Hematopoietic multipotent progenitor cell treated with erythropoietin and hydrocortisone succinate and interleukin-3 and kit ligand, for 6 days (in vitro differentiated cells): ENCODE measurements around the gene PCBP2.
"Not testable (repeated sequence)": the region's sequence is repeated elsewhere in the genome, so short reads cannot be mapped to it uniquely, and the experiment has no call there.

Experiments used
- DNase-seq: peaks from one replicate; pipeline ENCODE4 v3.0.0-alpha.2; 2015

PCBP2 gene

GRCh38 chr12:53441040-53441833 lies 10.7 kb upstream of the PCBP2 start, which contains the start of gene PRR13:
Gene PRR13 (plus strand): TSS chr12:53441734. CDS start chr12:53442715, 981 bp downstream.
- peak; percentile 100 for DNase-seq

- no peak for DNase-seq
Measured at GRCh38 chr12:53443955-53444354, 7.9 kb upstream of the PCBP2 start.

- DNase-seq, result not testable (repeated sequence)
Measured at GRCh38 chr12:53444593-53445325, 7.1 kb upstream of the PCBP2 start.

GRCh38 chr12:53450936-53451335 lies 966 bp upstream of the PCBP2 start:
- no peak for DNase-seq

GRCh38 chr12:53452159-53453077 lies 516 bp downstream of the PCBP2 start:
- peak; percentile 87 for DNase-seq

DNA sequence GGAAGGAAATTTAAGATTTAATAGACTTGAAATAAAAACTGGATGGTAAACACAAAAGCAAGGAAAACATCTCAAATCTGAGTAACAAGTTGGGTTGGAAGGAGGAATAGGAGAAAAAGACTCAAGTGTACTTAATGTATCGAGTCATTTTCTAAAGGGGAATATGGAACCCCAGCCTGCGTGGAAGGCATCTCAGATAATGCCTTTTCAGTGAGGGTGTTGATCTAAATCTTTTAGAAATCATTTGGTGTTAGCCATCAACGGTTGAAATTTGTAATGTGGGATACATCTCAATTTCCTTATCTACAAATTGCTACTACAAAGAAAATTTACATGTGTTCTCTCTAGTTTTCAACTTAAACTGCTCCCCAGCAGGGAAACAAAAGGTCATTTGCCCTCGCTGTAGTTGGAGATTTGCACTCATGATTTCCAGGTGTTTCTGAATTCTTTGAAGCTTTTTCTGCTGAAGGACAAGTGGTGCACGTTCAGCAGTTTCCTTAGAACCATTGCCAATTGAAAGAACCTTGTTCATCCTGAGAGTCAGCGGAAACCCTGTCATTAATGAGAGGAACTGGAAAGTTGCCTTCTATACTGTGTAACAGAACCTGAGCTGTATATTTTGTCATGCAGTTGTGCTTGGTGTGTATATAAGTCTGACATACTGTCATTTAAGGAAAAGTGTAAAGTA lies 2.2 kb downstream of the PCBP2 start:
- no peak for DNase-seq

GRCh38 chr12:53454707-53455106 lies 2.8 kb downstream of the PCBP2 start:
- DNase-seq, result no peak

DNA sequence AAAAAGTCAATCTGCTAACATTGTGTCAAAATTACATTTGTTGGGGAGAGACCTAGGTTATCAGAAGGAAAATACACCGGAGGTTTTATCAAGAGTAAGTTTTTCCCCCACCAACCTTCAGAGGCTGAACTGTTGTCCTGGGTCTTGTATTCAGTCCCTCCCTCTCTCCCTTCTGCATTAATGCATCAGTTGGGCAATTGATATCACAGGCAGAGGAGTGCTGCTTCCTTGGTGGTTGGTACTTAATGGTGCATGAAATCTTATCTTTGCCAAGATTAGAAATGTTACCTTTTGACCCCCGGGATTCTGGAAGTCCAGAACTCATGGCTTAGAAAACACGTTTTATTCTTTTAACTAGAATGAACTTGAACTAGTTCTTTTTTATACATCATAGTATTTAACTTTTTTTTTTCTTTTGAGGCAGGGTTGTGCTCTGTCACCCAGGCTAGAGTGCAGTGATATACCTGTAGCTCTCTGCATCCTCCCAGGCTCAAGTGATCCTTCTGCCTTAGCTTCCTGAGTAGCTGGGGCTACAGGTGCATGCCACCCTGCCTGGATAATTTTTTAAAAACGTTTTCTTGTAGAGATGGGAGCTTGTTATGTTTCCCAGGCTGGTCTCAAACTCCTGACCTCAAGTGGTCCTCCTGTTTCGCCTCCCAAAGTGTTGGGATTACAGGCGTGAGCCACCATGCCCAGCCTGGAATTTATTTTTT lies 4.9 kb downstream of the PCBP2 start:
- DNase-seq, result no peak

- no peak for DNase-seq
Measured at GRCh38 chr12:53459097-53459496, 7.2 kb downstream of the PCBP2 start.

DNA sequence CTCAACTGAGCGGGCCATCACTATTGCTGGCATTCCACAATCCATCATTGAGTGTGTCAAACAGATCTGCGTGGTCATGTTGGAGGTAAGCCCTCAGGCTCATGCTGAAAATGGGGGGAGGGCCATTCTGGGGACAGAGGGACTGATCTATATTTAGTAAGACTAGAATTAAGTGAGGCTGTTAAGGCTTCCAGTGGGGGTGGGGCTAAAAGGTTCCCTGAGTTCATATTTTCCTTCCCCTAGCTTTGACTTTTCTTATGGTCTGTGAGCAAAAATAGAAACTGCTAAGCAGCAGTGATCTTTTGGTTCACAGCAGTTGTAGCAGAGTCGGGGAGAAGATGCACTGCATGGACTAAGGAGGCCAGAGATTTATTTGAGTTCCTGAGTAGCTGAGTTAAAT lies 9.2 kb downstream of the PCBP2 start:
- DNase-seq, result no peak

- DNase-seq, result no peak
Measured at GRCh38 chr12:53461591-53461990, 9.7 kb downstream of the PCBP2 start.

- no peak for DNase-seq
Measured at GRCh38 chr12:53462935-53463334, 11.0 kb downstream of the PCBP2 start.

DNA sequence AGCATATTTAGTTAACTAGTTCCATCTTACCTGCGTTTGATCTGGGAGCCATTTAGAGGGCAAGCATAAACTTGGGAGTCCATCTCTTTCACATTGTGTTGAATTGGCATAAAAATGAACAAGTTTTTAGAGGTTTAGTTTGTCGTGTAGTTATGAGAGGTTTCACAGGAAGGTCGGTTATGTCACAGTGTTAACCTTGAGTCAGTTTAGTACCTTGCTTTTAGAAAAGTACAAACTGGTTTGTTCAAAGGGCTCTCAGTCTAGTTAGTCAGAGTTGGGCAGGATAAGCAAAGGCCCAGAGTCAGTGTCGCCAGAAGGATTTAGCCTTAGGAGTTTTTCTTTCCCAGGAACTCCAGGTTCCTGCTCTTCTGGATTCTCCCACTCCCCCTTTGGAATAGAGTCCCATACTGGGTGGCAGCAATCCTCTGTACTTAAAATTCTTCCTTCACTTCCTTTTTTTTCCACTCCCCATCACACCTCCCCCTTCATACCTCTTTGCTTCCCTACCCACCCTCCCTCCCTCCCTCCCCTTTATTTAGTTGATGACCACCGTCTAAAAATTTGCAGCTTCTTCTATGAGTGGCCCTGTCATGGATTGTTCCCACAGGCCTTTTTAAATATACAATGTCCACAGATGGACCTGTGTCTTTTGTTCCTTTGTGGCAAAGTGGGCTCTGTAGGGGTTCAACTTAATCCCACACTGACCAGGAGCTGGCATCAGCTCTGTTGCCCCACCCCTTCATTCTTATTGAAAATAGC lies 12.1 kb downstream of the PCBP2 start:
- DNase-seq, result no peak

GRCh38 chr12:53464685-53465418 lies 12.9 kb downstream of the PCBP2 start:
- no peak for DNase-seq

DNA sequence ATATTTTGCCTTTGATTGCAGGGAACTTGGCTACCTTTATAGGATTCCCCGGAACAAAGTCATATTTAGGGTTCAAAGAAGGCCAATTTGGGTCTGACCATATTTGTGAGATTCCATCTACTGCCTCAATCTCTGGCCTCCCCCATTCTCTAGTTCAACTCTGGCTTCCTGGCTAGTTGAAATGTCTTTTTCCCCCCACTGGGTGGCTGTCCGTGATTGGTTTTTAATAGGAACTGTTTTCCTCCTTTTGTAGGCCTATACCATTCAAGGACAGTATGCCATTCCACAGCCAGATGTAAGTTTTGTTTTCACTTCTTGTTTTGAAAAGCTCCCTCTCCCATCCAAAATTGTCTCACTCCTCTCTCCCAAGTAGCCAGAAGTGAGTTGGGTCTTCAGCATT lies 13.8 kb downstream of the PCBP2 start:
- no peak for DNase-seq

- DNase-seq, result no peak
Measured at GRCh38 chr12:53466640-53467039, 14.7 kb downstream of the PCBP2 start.

GRCh38 chr12:53467082-53467481 lies 15.2 kb downstream of the PCBP2 start:
- DNase-seq, result no peak

- DNase-seq, result no peak
Measured at GRCh38 chr12:53467880-53468279, 16.0 kb downstream of the PCBP2 start.

- no peak for DNase-seq
Measured at GRCh38 chr12:53468282-53468681, 16.4 kb downstream of the PCBP2 start.

- DNase-seq, result no peak
Measured at GRCh38 chr12:53472056-53472582, 20.2 kb downstream of the PCBP2 start.
